GM12891 (cell line): ENCODE results near the gene OR1D5.

Source experiments
- POLR2A ChIP-seq: IDR thresholded peaks from 2 replicates; pipeline ENCODE4 v1.6.1; 2011; ENCODE audit warnings: low read depth, low read length, control low read depth
- POLR2AphosphoS5 ChIP-seq: IDR thresholded peaks from 2 replicates; pipeline ENCODE4 v1.6.1; 2011; ENCODE audit warnings: low read depth, low read length, control low read depth

DNA sequence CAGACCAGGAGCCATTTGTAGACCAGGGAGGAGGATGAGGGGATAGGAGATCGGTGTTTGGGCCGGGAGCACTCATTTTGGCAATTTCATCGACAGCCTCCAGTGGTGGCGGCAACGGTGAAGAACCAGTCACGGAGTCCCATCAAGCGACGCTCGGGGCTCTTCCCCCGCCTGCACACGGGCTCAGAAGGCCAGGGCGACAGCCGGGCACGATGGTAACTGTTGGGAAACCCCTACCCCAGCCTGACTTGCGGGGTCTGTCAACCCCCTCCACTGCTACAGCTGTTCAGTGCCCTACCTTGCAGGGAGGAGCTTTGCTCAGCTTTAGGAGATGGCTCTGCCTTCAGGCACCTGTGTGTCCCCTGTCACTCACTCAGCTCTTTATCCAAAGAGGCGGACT lies 43.0 kb downstream of the OR1D5 start:
- TF ChIP-seq POLR2A (no peak), POLR2AphosphoS5 (no peak)
